Panc1 (cell line): ENCODE data around the gene FUT8.

ENCODE experiments used
- CTCF ChIP-seq: fragments of 450-650 bp; IDR thresholded peaks from 2 replicates; pipeline ENCODE4 v1.5.1; 2017; ENCODE audit warnings: mild to moderate bottlenecking
- POLR2AphosphoS5 ChIP-seq: IDR thresholded peaks from 2 replicates; pipeline ENCODE4 v1.6.1; 2012; ENCODE audit warnings: mild to moderate bottlenecking, low read depth, low read length, moderate library complexity
- REST ChIP-seq, 2 experiments: IDR thresholded peaks; 2 replicates each; pipeline ENCODE4 v1.6.1; 2011 to 2012; ENCODE audit warnings: low read depth in 2 of 2, control low read depth in 1 of 2, low read length in 1 of 2, mild to moderate bottlenecking in 1 of 2, moderate library complexity in 1 of 2; ENCODE audit not compliant: insufficient read depth in 1 of 2
- SIN3A ChIP-seq: IDR thresholded peaks from 2 replicates; pipeline ENCODE4 v1.6.1; 2012; ENCODE audit warnings: low read depth, mild to moderate bottlenecking, low read length, moderate library complexity, borderline replicate concordance; ENCODE audit not compliant: insufficient read depth

- no peak for TF ChIP-seq SIN3A
- no peak for TF ChIP-seq CTCF
- no peak for TF ChIP-seq REST (IDR thresholded peaks at IDR 0.05; ENCODE audit: insufficient read depth in 1 of 2, low read depth in 2 of 2, low read length in 1 of 2)
- TF ChIP-seq POLR2AphosphoS5: no peak
Observed at GRCh38 chr14:65509842-65510241, 97.3 kb downstream of the FUT8 start.
